HepG2 (cell line): Measurements from ENCODE around the gene ZNF670. TPM values are rescaled to one million over a fixed set of nuclear protein-coding genes. Genes with fewer than 3 reads are reported as not detected.

Experiments used
- ARID4A ChIP-seq: sonication (generic); formaldehyde crosslinking; IDR thresholded peaks from 2 replicates; pipeline ENCODE4 v1.5.0; 2020; ENCODE audit warnings: mild to moderate bottlenecking, missing genetic modification reagents, borderline replicate concordance
- CBX2 ChIP-seq, 2 experiments: fragments of 200-600 bp in 1 of 2; sonication (generic); formaldehyde crosslinking in 1 of 2; IDR thresholded peaks; 2 replicates each; pipeline versions ENCODE4 v1.7.0 to v1.8.1; 2018 to 2022; ENCODE audit warnings: low read depth in 2 of 2, low read length in 1 of 2, mild to moderate bottlenecking in 1 of 2, missing genetic modification reagents in 1 of 2
- FOXP4 ChIP-seq: sonication (generic); formaldehyde crosslinking; IDR thresholded peaks from 2 replicates; pipeline ENCODE4 v1.4.0; 2020; ENCODE audit warnings: missing genetic modification reagents
- GATAD1 ChIP-seq: IDR thresholded peaks from 2 replicates; pipeline ENCODE4 v1.6.1; 2016; ENCODE audit warnings: missing genetic modification reagents, missing compliant biosample characterization
- KAT8 ChIP-seq: IDR thresholded peaks from 2 replicates; pipeline ENCODE4 v1.6.1; 2016; ENCODE audit warnings: missing genetic modification reagents, missing compliant biosample characterization
- MTA3 ChIP-seq: sonication (generic); formaldehyde crosslinking; IDR thresholded peaks from 2 replicates; pipeline ENCODE4 v1.4.0; 2020; ENCODE audit warnings: missing genetic modification reagents
- MXD1 ChIP-seq: sonication (generic); formaldehyde crosslinking; IDR thresholded peaks from 2 replicates; pipeline ENCODE4 v1.4.0; 2020; ENCODE audit warnings: mild to moderate bottlenecking, missing genetic modification reagents
- MYPOP ChIP-seq: sonication (generic); formaldehyde crosslinking; IDR thresholded peaks from 2 replicates; pipeline ENCODE4 v1.8.1; 2023; ENCODE audit warnings: mild to moderate bottlenecking, moderate library complexity, missing genetic modification reagents
- PHF21A ChIP-seq: sonication (generic); formaldehyde crosslinking; IDR thresholded peaks from 2 replicates; pipeline ENCODE4 v1.5.0; 2020; ENCODE audit warnings: mild to moderate bottlenecking, missing genetic modification reagents
- POGK ChIP-seq: sonication (generic); formaldehyde crosslinking; conservative IDR thresholded peaks from 2 replicates; pipeline ENCODE4 v1.8.0; 2022; ENCODE audit warnings: mild to moderate bottlenecking, moderate library complexity, missing genetic modification reagents
- THAP9 ChIP-seq: sonication (generic); formaldehyde crosslinking; IDR thresholded peaks from 2 replicates; pipeline ENCODE4; 2020; ENCODE audit warnings: missing genetic modification reagents, mild to moderate bottlenecking, borderline replicate concordance
- ZNF496 ChIP-seq: sonication (generic); formaldehyde crosslinking; IDR thresholded peaks from 2 replicates; pipeline ENCODE4 v1.8.1; 2023; ENCODE audit warnings: mild to moderate bottlenecking, moderate library complexity, missing genetic modification reagents; ENCODE audit not compliant: insufficient replicate concordance
- ZNF501 ChIP-seq: sonication (generic); formaldehyde crosslinking; IDR thresholded peaks from 2 replicates; pipeline ENCODE4 v1.5.1; 2020; ENCODE audit warnings: mild to moderate bottlenecking, moderate library complexity, missing genetic modification reagents
- ZNF7 ChIP-seq: IDR thresholded peaks from 2 replicates; pipeline ENCODE4 v1.6.1; 2016; ENCODE audit warnings: missing biosample characterization, missing genetic modification reagents
- polyA plus RNA-seq, 8 experiments: library from polyadenylated mRNA; depleted of rRNA in 3 of 8; stranded (reverse) in 7 of 8; unstranded in 1 of 8; fragments of >200 nt; fragmentation: Illumina TruSeq in 4 of 8; extraction: Trizol in 4 of 8; gene quantifications; 2 replicates each; pipeline versions ENCODE4 v1.2.1 to v1.2.3, GENCODE V29; 2011 to 2016; ENCODE audit warnings: low read depth in 4 of 8, missing spikeins in 1 of 8, mixed read lengths in 1 of 8; ENCODE audit not compliant: insufficient read depth in 1 of 8
- total RNA-seq, 5 experiments: library from RNA; depleted of rRNA; stranded (reverse); fragments of >200 nt; fragmentation: Illumina TruSeq; extraction: Trizol; gene quantifications; 2 replicates each; pipeline ENCODE4 v1.2.3, GENCODE V29; 2016; ENCODE audit warnings: low read depth in 1 of 5

The ZNF670 gene
- total and polyA plus RNA-seq, 2 of the 13 experiments (the other 11 are each of a cell fraction or from before 2014, with no cell fraction given), result 4.2 to 10.9 TPM

GRCh38 chr1:247078258-247079140 is at the start of gene ZNF670 (continued):
- TF ChIP-seq FOXP4 (CRISPR knock-in tag) (0 out of 2 replicates have a peak, but pooled peaks have one; percentile 19), PHF21A (CRISPR knock-in tag) (0 out of 2 replicates have a peak, but pooled peaks have one; percentile 26), CBX2 (IDR thresholded peaks at IDR 0.05; ENCODE audit: low read depth, low read length) (no peak), CBX2 (CRISPR knock-in tag; IDR thresholded peaks at IDR 0.05; ENCODE audit: low read depth) (no peak), POGK (0 out of 2 replicates have a peak, but pooled peaks have one; percentile 38), MXD1 (CRISPR knock-in tag) (peak; percentile 38; the same call in 1 of the 2 replicates), THAP9 (CRISPR knock-in tag) (0 out of 2 replicates have a peak, but pooled peaks have one; percentile 55), ZNF501 (CRISPR knock-in tag) (peak; percentile 58), KAT8 (CRISPR knock-in tag) (no peak; the same call in 1 of the 2 replicates), ZNF496 (no peak), GATAD1 (CRISPR knock-in tag) (peak; percentile 55), MTA3 (CRISPR knock-in tag) (no peak), ZNF7 (CRISPR knock-in tag) (no peak), ARID4A (CRISPR knock-in tag) (peak; percentile 67), MYPOP (no peak)
